Measurements from ENCODE around the gene LNX1.
"Not testable (repeated sequence)": the region's sequence is repeated elsewhere in the genome, so short reads cannot be mapped to it uniquely, and the experiment has no call there.

The LNX1 gene

GRCh38 chr4:53476232-53477037 lies 114.9 kb downstream of the LNX1 start:
- Histone ChIP-seq H2AFZ (ENCODE audit: low read length) (no peak overlapping the region), H3K9ac (ENCODE audit: low read depth, low read length, poor library complexity, severe bottlenecking) (no peak overlapping the region), H3K27me3 (ENCODE audit: insufficient read depth, low read length, poor library complexity, severe bottlenecking) (no peaks in the 10 kb centered on the region), H3F3A (ENCODE audit: low read depth) (no peaks in the 10 kb centered on the region), H3K9me2 (replicated peaks; ENCODE audit: low read depth, low read length) (no peaks in the 10 kb centered on the region), H4K20me1 (ENCODE audit: insufficient read depth, low read length, poor library complexity, severe bottlenecking) (no peaks in the 10 kb centered on the region), H3K4me2 (ENCODE audit: low read depth, low read length, poor library complexity, severe bottlenecking) (no peak overlapping the region), H3K4me1 (ENCODE audit: insufficient read depth, low read length, poor library complexity, severe bottlenecking) (no peaks in the 10 kb centered on the region), H3K9me3 (ENCODE audit: insufficient read depth, low read depth, low read length) (no peaks in the 10 kb centered on the region), H3K4me3 (ENCODE audit: low read length, poor library complexity, severe bottlenecking) (no peak overlapping the region), H3K79me2 (ENCODE audit: insufficient read depth, low read length) (no peaks in the 10 kb centered on the region), H3K36me3 (ENCODE audit: insufficient read depth, low read length) (no peaks in the 10 kb centered on the region)
- TF ChIP-seq EZH2phosphoT487 (IDR thresholded peaks at IDR 0.05; ENCODE audit: borderline replicate concordance): no peak
- no peak for TF ChIP-seq CTCF (conservative IDR thresholded peaks at IDR 0.05; ENCODE audit: low read length)

- not testable (repeated sequence) for H2AFZ ChIP-seq (ENCODE audit: low read length); H3K79me2 ChIP-seq (ENCODE audit: insufficient read depth, low read length); H3K9me3 ChIP-seq (ENCODE audit: insufficient read depth, low read depth, low read length); H3K9ac ChIP-seq (ENCODE audit: low read depth, low read length, poor library complexity, severe bottlenecking); H3K4me2 ChIP-seq (ENCODE audit: low read depth, low read length, poor library complexity, severe bottlenecking); H4K20me1 ChIP-seq (ENCODE audit: insufficient read depth, low read length, poor library complexity, severe bottlenecking); H3F3A ChIP-seq (ENCODE audit: low read depth); H3K9me2 ChIP-seq (replicated peaks; ENCODE audit: low read depth, low read length); H3K4me1 ChIP-seq (ENCODE audit: insufficient read depth, low read length, poor library complexity, severe bottlenecking); H3K27me3 ChIP-seq (ENCODE audit: insufficient read depth, low read length, poor library complexity, severe bottlenecking); H3K4me3 ChIP-seq (ENCODE audit: low read length, poor library complexity, severe bottlenecking)
- peaks cover 19% of the 10 kb centered on the region; the same call in 1 of the 2 replicates for H3K36me3 ChIP-seq (ENCODE audit: insufficient read depth, low read length)
These were observed 124.7 kb downstream of the LNX1 start for GRCh38 chr4:53466576-53466975.

GRCh38 chr4:53465891-53466290 lies 125.4 kb downstream of the LNX1 start:
- TF ChIP-seq CTCF (conservative IDR thresholded peaks at IDR 0.05; ENCODE audit: low read length): no peak
- no peak for TF ChIP-seq EZH2phosphoT487 (IDR thresholded peaks at IDR 0.05; ENCODE audit: borderline replicate concordance)
- no peak overlapping the region for H2AFZ ChIP-seq (ENCODE audit: low read length)
- H3K4me2 ChIP-seq (ENCODE audit: low read depth, low read length, poor library complexity, severe bottlenecking): no peak overlapping the region
- H3K9ac ChIP-seq (ENCODE audit: low read depth, low read length, poor library complexity, severe bottlenecking): no peak overlapping the region
- no peak overlapping the region for H3K4me3 ChIP-seq (ENCODE audit: low read length, poor library complexity, severe bottlenecking)
- H3K36me3 ChIP-seq (ENCODE audit: insufficient read depth, low read length): peaks cover 25% of the 10 kb centered on the region; the same call in 1 of the 2 replicates
- no peaks in the 10 kb centered on the region for H3K27me3 ChIP-seq (ENCODE audit: insufficient read depth, low read length, poor library complexity, severe bottlenecking)
- no peaks in the 10 kb centered on the region for H3K4me1 ChIP-seq (ENCODE audit: insufficient read depth, low read length, poor library complexity, severe bottlenecking)
- H3K9me3 ChIP-seq (ENCODE audit: insufficient read depth, low read depth, low read length): no peaks in the 10 kb centered on the region
- H3K9me2 ChIP-seq (replicated peaks; ENCODE audit: low read depth, low read length): no peaks in the 10 kb centered on the region
- H4K20me1 ChIP-seq (ENCODE audit: insufficient read depth, low read length, poor library complexity, severe bottlenecking): no peaks in the 10 kb centered on the region
- no peaks in the 10 kb centered on the region for H3K79me2 ChIP-seq (ENCODE audit: insufficient read depth, low read length)
- H3F3A ChIP-seq (ENCODE audit: low read depth): no peaks in the 10 kb centered on the region

- Histone ChIP-seq H3K9ac (ENCODE audit: low read depth, low read length, poor library complexity, severe bottlenecking) (no peak overlapping the region), H3K9me2 (replicated peaks; ENCODE audit: low read depth, low read length) (no peaks in the 10 kb centered on the region), H3K27me3 (ENCODE audit: insufficient read depth, low read length, poor library complexity, severe bottlenecking) (no peaks in the 10 kb centered on the region), H4K20me1 (ENCODE audit: insufficient read depth, low read length, poor library complexity, severe bottlenecking) (no peaks in the 10 kb centered on the region), H3K4me2 (ENCODE audit: low read depth, low read length, poor library complexity, severe bottlenecking) (no peak overlapping the region), H2AFZ (ENCODE audit: low read length) (no peak overlapping the region), H3K9me3 (ENCODE audit: insufficient read depth, low read depth, low read length) (no peaks in the 10 kb centered on the region), H3K4me1 (ENCODE audit: insufficient read depth, low read length, poor library complexity, severe bottlenecking) (no peaks in the 10 kb centered on the region), H3K36me3 (ENCODE audit: insufficient read depth, low read length) (peaks cover 32% of the 10 kb centered on the region; the same call in 1 of the 2 replicates), H3K79me2 (ENCODE audit: insufficient read depth, low read length) (no peaks in the 10 kb centered on the region), H3K4me3 (ENCODE audit: low read length, poor library complexity, severe bottlenecking) (no peak overlapping the region), H3F3A (ENCODE audit: low read depth) (no peaks in the 10 kb centered on the region)
- TF ChIP-seq CTCF (conservative IDR thresholded peaks at IDR 0.05; ENCODE audit: low read length) (no peak), EZH2phosphoT487 (IDR thresholded peaks at IDR 0.05; ENCODE audit: borderline replicate concordance) (no peak)
These were observed 126.0 kb downstream of the LNX1 start for GRCh38 chr4:53465281-53465680.

Data from Loucy (cell line).